ENCODE measurements around the gene VEGFB.
A peak's percentile ranks its signal among the peaks of the same experiment; 100 is the strongest.
"Not testable (repeated sequence)": the region's sequence is repeated elsewhere in the genome, so short reads cannot be mapped to it uniquely, and the experiment has no call there.

Gene VEGFB

GRCh38 chr11:64245797-64246620 is 11.6 kb downstream of the VEGFB start:
- TF ChIP-seq CTCF (IDR thresholded peaks at IDR 0.05; ENCODE audit: control insufficient read depth, insufficient read depth, low read depth, low read length, missing control alignments): no peak
- peak; percentile 59 for DNase-seq (ENCODE audit: low read depth)
- peak overlapping the region; percentile 95 for H3K4me3 ChIP-seq (ENCODE audit: control insufficient read depth, low read depth, low read length)

GRCh38 chr11:64246621-64246870 is 12.2 kb downstream of the VEGFB start:
- H3K4me3 ChIP-seq (ENCODE audit: control insufficient read depth, low read depth, low read length): peak overlapping the region; percentile 95
- not testable (repeated sequence) for DNase-seq (ENCODE audit: low read depth)

GRCh38 chr11:64246871-64247728 is 12.7 kb downstream of the VEGFB start, which contains the start of gene PPP1R14B:
Gene PPP1R14B (minus strand): TSS chr11:64246943. CDS start chr11:64246673, 270 bp downstream.
- no peak for DNase-seq (ENCODE audit: low read depth)
- H3K4me3 ChIP-seq (ENCODE audit: control insufficient read depth, low read depth, low read length): peak within 1 kb of the TSS; percentile 95
- no peak for TF ChIP-seq CTCF (IDR thresholded peaks at IDR 0.05; ENCODE audit: control insufficient read depth, insufficient read depth, low read depth, low read length, missing control alignments)

GRCh38 chr11:64247729-64248531 is 13.5 kb downstream of the VEGFB start:
- no peak for TF ChIP-seq CTCF (IDR thresholded peaks at IDR 0.05; ENCODE audit: control insufficient read depth, insufficient read depth, low read depth, low read length, missing control alignments)
- peak overlapping the region; percentile 81 for H3K4me3 ChIP-seq (ENCODE audit: control insufficient read depth, low read depth, low read length)
- no peak for DNase-seq (ENCODE audit: low read depth)

GRCh38 chr11:64248578-64248977 is 14.2 kb downstream of the VEGFB start:
- no peak for DNase-seq (ENCODE audit: low read depth)
- H3K4me3 ChIP-seq (ENCODE audit: control insufficient read depth, low read depth, low read length): no peak overlapping the region
- TF ChIP-seq CTCF (IDR thresholded peaks at IDR 0.05; ENCODE audit: control insufficient read depth, insufficient read depth, low read depth, low read length, missing control alignments): no peak

- TF ChIP-seq CTCF (IDR thresholded peaks at IDR 0.05; ENCODE audit: control insufficient read depth, insufficient read depth, low read depth, low read length, missing control alignments): no peak
Measured at GRCh38 chr11:64249038-64249437, 14.7 kb downstream of the VEGFB start.

More at GRCh38 chr11:64249038-64249437, 14.7 kb downstream of the VEGFB start:
- no peak overlapping the region for H3K4me3 ChIP-seq (ENCODE audit: control insufficient read depth, low read depth, low read length)
- no peak for DNase-seq (ENCODE audit: low read depth)

Measured in AG09309 (cell line).